IMR-90 (cell line): ENCODE data around the gene MAPKAP1. TPM values are rescaled to one million over a fixed set of nuclear protein-coding genes. Genes with fewer than 3 reads are reported as not detected.

Experiments
- ATAC-seq: fragments of 200-7000 bp; cut with Tn5 transposase; 2 replicates; pipeline ENCODE4 v1.9.1; 2020; ENCODE audit warnings: low read depth, mild to moderate bottlenecking, moderate library complexity
- BruUV-seq: library from RNA; stranded (reverse); fragments of 400-500 nt; replicated peaks from 2 replicates; lab custom pipeline; 2021; lab: Mats Ljungman, UMichigan
- CTCF ChIA-PET: fragments of 300-600 bp; formaldehyde crosslinking; extraction: SDS; loops from one replicate; lab custom pipeline; 2021; ENCODE audit warnings: antibody characterized with exemption; lab: Yijun Ruan, JAX
- POLR2A ChIA-PET: fragments of 300-600 bp; sonication (Branson Sonifier 250); formaldehyde crosslinking; loops from one replicate; lab custom pipeline; 2022; ENCODE audit warnings: antibody characterized with exemption; ENCODE audit not compliant: unreplicated experiment; lab: Charles Lee
- DNase-seq: peaks from one replicate; pipeline ENCODE4 v3.0.0; 2013
- H2AFZ ChIP-seq: replicated peaks from 2 replicates; pipeline ENCODE3; 2013; ENCODE audit warnings: low read length, mild to moderate bottlenecking; ENCODE audit not compliant: poor library complexity
- H2AK5ac ChIP-seq: 2 replicates; pipeline ENCODE4 v1.6.1; 2013; ENCODE audit warnings: low read depth, low read length, inconsistent platforms
- H2AK9ac ChIP-seq: replicated peaks from 2 replicates; pipeline ENCODE3; 2013; ENCODE audit warnings: mild to moderate bottlenecking, low read depth, low read length, moderate library complexity; ENCODE audit not compliant: poor library complexity
- H2BK120ac ChIP-seq: 2 replicates; pipeline ENCODE4 v1.6.1; 2013; ENCODE audit warnings: low read depth, low read length, inconsistent platforms
- H2BK15ac ChIP-seq: 3 replicates; pipeline ENCODE4 v1.6.1; 2013; ENCODE audit warnings: low read depth, low read length, inconsistent platforms
- H2BK20ac ChIP-seq: 2 replicates; pipeline ENCODE4 v1.6.1; 2013; ENCODE audit warnings: low read depth, mild to moderate bottlenecking, inconsistent platforms, low read length, moderate library complexity
- H2BK5ac ChIP-seq: 2 replicates; pipeline ENCODE4 v1.6.1; 2013; ENCODE audit warnings: mild to moderate bottlenecking, low read depth, low read length, inconsistent platforms; ENCODE audit not compliant: poor library complexity, severe bottlenecking
- H3K14ac ChIP-seq: replicated peaks from 2 replicates; pipeline ENCODE4 v1.6.1; 2013; ENCODE audit warnings: low read depth, low read length, inconsistent platforms
- H3K18ac ChIP-seq: 2 replicates; pipeline ENCODE4 v1.6.1; 2013; ENCODE audit warnings: low read depth, low read length, control low read depth
- H3K23ac ChIP-seq: 2 replicates; pipeline ENCODE4 v1.6.1; 2013; ENCODE audit warnings: low read depth, low read length, inconsistent platforms
- H3K27ac ChIP-seq: 2 replicates; pipeline ENCODE4 v1.5.1; 2013; ENCODE audit warnings: mild to moderate bottlenecking, control low read depth, low read length; ENCODE audit not compliant: insufficient read depth
- H3K27me3 ChIP-seq: 2 replicates; pipeline ENCODE4 v1.6.1; 2013; ENCODE audit warnings: low read length; ENCODE audit not compliant: control insufficient read depth, insufficient read depth
- H3K36me3 ChIP-seq: 2 replicates; pipeline ENCODE4 v1.6.1; 2013; ENCODE audit warnings: low read length, mixed read lengths; ENCODE audit not compliant: control insufficient read depth, insufficient read depth
- H3K4ac ChIP-seq: 2 replicates; pipeline ENCODE4 v1.6.1; 2013; ENCODE audit warnings: low read depth, low read length, inconsistent platforms
- H3K4me1 ChIP-seq: 2 replicates; pipeline ENCODE4 v1.6.1; 2013; ENCODE audit warnings: low read length, mixed read lengths; ENCODE audit not compliant: control insufficient read depth, insufficient read depth
- H3K4me2 ChIP-seq: 2 replicates; pipeline ENCODE4 v1.6.1; 2013; ENCODE audit warnings: low read depth, mild to moderate bottlenecking, control low read depth, low read length, moderate library complexity
- H3K4me3 ChIP-seq: 2 replicates; pipeline ENCODE4 v1.5.1; 2013; ENCODE audit warnings: low read depth, mild to moderate bottlenecking, control low read depth, low read length, moderate library complexity; ENCODE audit not compliant: insufficient read depth
- H3K56ac ChIP-seq: 2 replicates; pipeline ENCODE4 v1.6.1; 2013; ENCODE audit warnings: low read length, inconsistent platforms; ENCODE audit not compliant: insufficient read depth; ENCODE audit errors: extremely low read depth
- H3K79me1 ChIP-seq, 2 experiments: 2 replicates each; pipeline ENCODE4 v1.6.1; 2013; ENCODE audit warnings: low read length in 2 of 2, inconsistent platforms in 1 of 2, low read depth in 1 of 2
- H3K9ac ChIP-seq: 2 replicates; pipeline ENCODE4 v1.6.1; 2013; ENCODE audit warnings: low read depth, low read length, control low read depth
- H3K9me1 ChIP-seq: 2 replicates; pipeline ENCODE4 v1.6.1; 2013; ENCODE audit warnings: low read length, inconsistent platforms; ENCODE audit not compliant: insufficient read depth
- H3K9me3 ChIP-seq: 2 replicates; pipeline ENCODE4 v1.6.1; 2013; ENCODE audit warnings: low read length; ENCODE audit not compliant: control insufficient read depth, insufficient read depth
- H4K20me1 ChIP-seq: 2 replicates; pipeline ENCODE4 v1.6.1; 2013; ENCODE audit warnings: low read length, inconsistent platforms; ENCODE audit not compliant: insufficient read depth
- H4K5ac ChIP-seq: 2 replicates; pipeline ENCODE4 v1.6.1; 2013; ENCODE audit warnings: mild to moderate bottlenecking, low read depth, low read length, control low read depth
- H4K8ac ChIP-seq, 2 experiments: 2 replicates each; pipeline ENCODE4 v1.6.1; 2013; ENCODE audit warnings: low read depth in 2 of 2, low read length in 2 of 2, control low read depth in 1 of 2, inconsistent platforms in 1 of 2
- H4K91ac ChIP-seq: 2 replicates; pipeline ENCODE4 v1.6.1; 2013; ENCODE audit warnings: low read depth, low read length, inconsistent platforms; ENCODE audit not compliant: insufficient read depth
- BHLHE40 ChIP-seq: fragments of 150-350 bp; IDR thresholded peaks from 2 replicates; pipeline ENCODE4 v1.6.1; 2016; ENCODE audit warnings: mild to moderate bottlenecking, low read depth, low read length
- FOS ChIP-seq: fragments of 150-350 bp; IDR thresholded peaks from 2 replicates; pipeline ENCODE4 v1.6.1; 2016; ENCODE audit warnings: low read depth, low read length
- MAFK ChIP-seq: IDR thresholded peaks from 2 replicates; pipeline ENCODE4 v1.6.1; 2012; ENCODE audit warnings: low read depth, low read length, improper control_type of control experiment
- USF2 ChIP-seq: fragments of 150-350 bp; IDR thresholded peaks from 2 replicates; pipeline ENCODE4 v1.6.1; 2017; ENCODE audit warnings: mild to moderate bottlenecking, antibody characterized with exemption, low read length, low read depth
- WGBS, 2 experiments: methylation state at CpG; one replicate each; pipeline versions ENCODE4 v1.1.5 to v1.1.7; 2013; ENCODE audit warnings: missing lambda C conversion rate in 2 of 2; ENCODE audit not compliant: insufficient read length in 1 of 2; ENCODE audit errors: extremely low coverage in 2 of 2; 5-methylcytosine and 5-hydroxymethylcytosine counted together
- dilution Hi-C: fragments of 300-500 bp; cut with HindIII; formaldehyde crosslinking; loops from one replicate; pipeline ENCODE4 v1.14.3; 2018; ENCODE audit warnings: low sequenced_read_pairs; ENCODE audit not compliant: unreplicated experiment
- in situ Hi-C: fragments of 300-500 bp; cut with MboI; formaldehyde crosslinking; loops from 3 replicates; pipeline ENCODE4 v1.14.3; 2019; ENCODE audit warnings: low sequenced_read_pairs, inconsistent platforms, mixed read lengths
- intact Hi-C: fragments of 100-400 bp; cut with micrococcal nuclease; formaldehyde crosslinking; loops from 2 replicates; pipeline ENCODE4 v1.10.0; 2022
- polyA plus RNA-seq, 3 experiments: library from polyadenylated mRNA; depleted of rRNA; stranded (reverse); fragments of >200 nt; gene quantifications; 2 replicates each; pipeline ENCODE4 v1.2.3, GENCODE V29; 2012; ENCODE audit warnings: low replicate concordance in 1 of 3
- total RNA-seq: library from RNA; depleted of rRNA; stranded (reverse); fragments of >200 nt; gene quantifications from 2 replicates; pipeline ENCODE4 v1.2.3, GENCODE V29; 2012

Gene MAPKAP1
- total and polyA plus RNA-seq, 2 of the 4 experiments (the other 2 are of a cell fraction), result 87.2 to 158 TPM

- Histone ChIP-seq H2BK20ac (no peak overlapping the region), H2AK5ac (no peak overlapping the region), H3K4me3 (no peak overlapping the region), H3K27me3 (no peaks in the 10 kb centered on the region), H2BK5ac (no peak overlapping the region), H3K56ac (no peak overlapping the region), H2BK15ac (no peak overlapping the region), H3K9ac (no peak overlapping the region), H2AFZ (no peak overlapping the region), H3K9me1 (peaks cover 15% of the 10 kb centered on the region), H3K18ac (no peak overlapping the region), H2AK9ac (no peak overlapping the region), H3K14ac (no peak overlapping the region), H3K23ac (no peak overlapping the region), H2BK120ac (no peak overlapping the region), H3K4me1 (peaks cover 17% of the 10 kb centered on the region), H3K9me3 (no peaks in the 10 kb centered on the region), H4K20me1 (peaks cover 8% of the 10 kb centered on the region; the same call in 1 of the 2 replicates), H3K4ac (no peak overlapping the region), H3K27ac (no peak overlapping the region), H4K8ac (no peak overlapping the region), H4K91ac (no peak overlapping the region), H3K79me1 (peaks cover 12 to 26% of the 10 kb centered on the region in 2 experiments; a peak in 3 of 4 replicates), H3K36me3 (peaks cover 5% of the 10 kb centered on the region; the same call in 1 of the 2 replicates), H3K4me2 (no peak overlapping the region), H4K5ac (no peak overlapping the region)
- ATAC-seq (no peak), DNase-seq (no peak)
- dilution Hi-C loops, result no loop called here
- intact Hi-C loops, result no loop called here
- no peak for TF ChIP-seq USF2
- no peak for TF ChIP-seq FOS
- TF ChIP-seq MAFK, result no peak
- no peak for TF ChIP-seq BHLHE40
- CTCF ChIA-PET, result no interaction called here
- WGBS, 2 experiments, result 82% methylated on average over 2 of the region's 5 CpGs; no CpG with 5 or more reads in 1 of the 2 experiments
- POLR2A ChIA-PET, result no interaction called here
- no TSS peak for BruUV-seq
- in situ Hi-C loops, result no loop called here
Measured at GRCh38 chr9:125466411-125466810, 240.6 kb downstream of the MAPKAP1 start.
